HepG2 (cell line): Measurements from ENCODE around the gene RPA1. TPM values are rescaled to one million over a fixed set of nuclear protein-coding genes. Genes with fewer than 3 reads are reported as not detected.

ENCODE experiments used
- ETV5 ChIP-seq: IDR thresholded peaks from 2 replicates; pipeline ENCODE4 v1.6.1; 2018; ENCODE audit warnings: missing biosample characterization, missing genetic modification reagents, inconsistent platforms, borderline replicate concordance
- GABPB1 ChIP-seq: IDR thresholded peaks from 2 replicates; pipeline ENCODE4 v1.6.1; 2016; ENCODE audit warnings: mild to moderate bottlenecking, missing genetic modification reagents, moderate library complexity, missing compliant biosample characterization
- LCORL ChIP-seq, 2 experiments: fragments of 450-650 bp in 1 of 2; sonication (generic) in 1 of 2; formaldehyde crosslinking in 1 of 2; IDR thresholded peaks; 2 replicates each; pipeline versions ENCODE4 v1.5.0 to v1.6.1; 2017 to 2020; ENCODE audit warnings: antibody characterized with exemption in 1 of 2, missing genetic modification reagents in 1 of 2
- NR2F6 ChIP-seq, 2 experiments: IDR thresholded peaks; 2 replicates each; pipeline ENCODE4 v1.6.1; 2016; ENCODE audit warnings: antibody characterized with exemption in 1 of 2, mild to moderate bottlenecking in 1 of 2
- SALL1 ChIP-seq: sonication (generic); formaldehyde crosslinking; IDR thresholded peaks from 2 replicates; pipeline ENCODE4 v1.8.0; 2022; ENCODE audit warnings: mild to moderate bottlenecking, missing genetic modification reagents
- SAP130 ChIP-seq: IDR thresholded peaks from 2 replicates; pipeline ENCODE4 v1.6.1; 2016; ENCODE audit warnings: low read depth
- TBX2 ChIP-seq: sonication (generic); formaldehyde crosslinking; IDR thresholded peaks from 2 replicates; pipeline ENCODE4 v1.5.0; 2020; ENCODE audit warnings: missing genetic modification reagents, mild to moderate bottlenecking, borderline replicate concordance
- TMF1 ChIP-seq: sonication (generic); formaldehyde crosslinking; IDR thresholded peaks from 2 replicates; pipeline ENCODE4 v1.8.1; 2022; ENCODE audit warnings: low read depth, missing genetic modification reagents
- TOPORS ChIP-seq: sonication (generic); formaldehyde crosslinking; IDR thresholded peaks from 2 replicates; pipeline ENCODE4 v1.8.0; 2023; ENCODE audit warnings: mild to moderate bottlenecking, missing genetic modification reagents
- TRIM24 ChIP-seq: sonication (generic); formaldehyde crosslinking; IDR thresholded peaks from 2 replicates; pipeline ENCODE4 v1.8.0; 2022; ENCODE audit warnings: mild to moderate bottlenecking, missing genetic modification reagents
- ZNF350 ChIP-seq: sonication (generic); formaldehyde crosslinking; IDR thresholded peaks from 2 replicates; pipeline ENCODE4 v1.4.0; 2020; ENCODE audit warnings: mild to moderate bottlenecking, low read depth, missing genetic modification reagents, borderline replicate concordance
- ZNF761 ChIP-seq: sonication (generic); formaldehyde crosslinking; conservative IDR thresholded peaks from 2 replicates; pipeline ENCODE4 v1.4.0; 2020; ENCODE audit warnings: mild to moderate bottlenecking, missing genetic modification reagents
- polyA plus RNA-seq, 8 experiments: library from polyadenylated mRNA; depleted of rRNA in 3 of 8; stranded (reverse) in 7 of 8; unstranded in 1 of 8; fragments of >200 nt; fragmentation: Illumina TruSeq in 4 of 8; extraction: Trizol in 4 of 8; gene quantifications; 2 replicates each; pipeline versions ENCODE4 v1.2.1 to v1.2.3, GENCODE V29; 2011 to 2016; ENCODE audit warnings: low read depth in 4 of 8, missing spikeins in 1 of 8, mixed read lengths in 1 of 8; ENCODE audit not compliant: insufficient read depth in 1 of 8
- total RNA-seq, 5 experiments: library from RNA; depleted of rRNA; stranded (reverse); fragments of >200 nt; fragmentation: Illumina TruSeq; extraction: Trizol; gene quantifications; 2 replicates each; pipeline ENCODE4 v1.2.3, GENCODE V29; 2016; ENCODE audit warnings: low read depth in 1 of 5
- TF ChIP-seq, protein P1 (sequence below): sonication (generic); formaldehyde crosslinking; IDR thresholded peaks from 2 replicates; pipeline ENCODE4 v1.4.0; 2020; ENCODE audit warnings: mild to moderate bottlenecking, missing genetic modification reagents
- TF ChIP-seq, protein P2 (sequence below): sonication (generic); IDR thresholded peaks from 2 replicates; pipeline ENCODE4 v1.6.1; 2016; ENCODE audit warnings: low read depth, borderline replicate concordance

RPA1 gene
- total and polyA plus RNA-seq, 2 of the 13 experiments (the other 11 are each of a cell fraction or from before 2014, with no cell fraction given), result 13.9 to 37.6 TPM

DNA sequence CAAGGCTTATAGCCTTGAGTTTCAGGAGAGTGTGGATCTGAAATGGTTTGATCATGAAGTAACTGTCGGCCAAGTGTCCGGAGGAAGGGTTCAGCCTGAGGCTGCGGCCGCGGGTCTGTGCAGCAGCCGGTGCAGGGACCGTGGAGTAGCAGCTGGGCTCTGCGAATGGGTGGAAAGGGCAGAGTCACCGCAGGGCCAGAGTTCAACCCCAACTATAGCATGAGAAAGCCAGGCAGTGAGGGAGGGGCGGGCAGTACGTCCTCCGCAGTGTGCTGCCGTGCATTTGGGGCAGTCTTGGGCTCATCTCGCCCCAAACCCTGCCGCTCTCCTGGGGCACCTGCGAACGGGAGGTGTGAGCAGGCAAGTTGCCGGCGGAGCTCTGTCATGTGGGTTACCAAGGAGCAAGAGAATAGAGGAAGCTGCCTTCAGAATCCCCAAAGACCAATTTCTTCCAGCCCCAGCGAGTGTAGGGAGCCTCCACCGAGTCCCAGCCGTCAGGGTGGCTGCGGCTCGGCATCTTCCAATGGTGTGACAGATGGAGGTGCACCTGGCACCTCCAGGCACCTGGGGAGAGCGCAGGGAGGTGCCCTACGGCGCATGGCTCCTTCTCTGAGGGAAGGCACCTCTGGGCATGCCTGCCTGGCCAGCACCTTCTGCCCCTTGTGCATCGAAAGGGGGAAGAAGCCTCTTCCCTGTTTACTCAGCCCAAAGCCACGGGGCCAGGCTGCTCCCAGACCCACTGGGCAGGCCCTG lies 87.3 kb downstream of the RPA1 start (continued):
- TF ChIP-seq, protein P1, sequence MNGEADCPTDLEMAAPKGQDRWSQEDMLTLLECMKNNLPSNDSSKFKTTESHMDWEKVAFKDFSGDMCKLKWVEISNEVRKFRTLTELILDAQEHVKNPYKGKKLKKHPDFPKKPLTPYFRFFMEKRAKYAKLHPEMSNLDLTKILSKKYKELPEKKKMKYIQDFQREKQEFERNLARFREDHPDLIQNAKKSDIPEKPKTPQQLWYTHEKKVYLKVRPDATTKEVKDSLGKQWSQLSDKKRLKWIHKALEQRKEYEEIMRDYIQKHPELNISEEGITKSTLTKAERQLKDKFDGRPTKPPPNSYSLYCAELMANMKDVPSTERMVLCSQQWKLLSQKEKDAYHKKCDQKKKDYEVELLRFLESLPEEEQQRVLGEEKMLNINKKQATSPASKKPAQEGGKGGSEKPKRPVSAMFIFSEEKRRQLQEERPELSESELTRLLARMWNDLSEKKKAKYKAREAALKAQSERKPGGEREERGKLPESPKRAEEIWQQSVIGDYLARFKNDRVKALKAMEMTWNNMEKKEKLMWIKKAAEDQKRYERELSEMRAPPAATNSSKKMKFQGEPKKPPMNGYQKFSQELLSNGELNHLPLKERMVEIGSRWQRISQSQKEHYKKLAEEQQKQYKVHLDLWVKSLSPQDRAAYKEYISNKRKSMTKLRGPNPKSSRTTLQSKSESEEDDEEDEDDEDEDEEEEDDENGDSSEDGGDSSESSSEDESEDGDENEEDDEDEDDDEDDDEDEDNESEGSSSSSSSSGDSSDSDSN, result peak; percentile 65
- no peak for TF ChIP-seq TRIM24 (CRISPR knock-in tag)
- no peak for TF ChIP-seq LCORL (IDR thresholded peaks at IDR 0.05)
- 0 out of 2 replicates have a peak, but pooled peaks have one; percentile 32 for TF ChIP-seq LCORL (CRISPR knock-in tag; IDR thresholded peaks at IDR 0.05)
- TF ChIP-seq SALL1, result peak; percentile 33; the same call in 1 of the 2 replicates
- TF ChIP-seq ETV5 (CRISPR knock-in tag), result no peak
- no peak for TF ChIP-seq NR2F6 (IDR thresholded peaks at IDR 0.05)
- TF ChIP-seq NR2F6 (CRISPR knock-in tag; IDR thresholded peaks at IDR 0.05), result peak; percentile 44; the same call in 1 of the 2 replicates
- peak; percentile 39; the same call in 1 of the 2 replicates for TF ChIP-seq TBX2 (CRISPR knock-in tag)
- no peak for TF ChIP-seq TOPORS (CRISPR knock-in tag)
- no peak for TF ChIP-seq ZNF761 (CRISPR knock-in tag)
- no peak for TF ChIP-seq TMF1 (CRISPR knock-in tag)
- TF ChIP-seq GABPB1 (CRISPR knock-in tag), result 0 out of 2 replicates have a peak, but pooled peaks have one; percentile 28
- peak; percentile 19; the same call in 1 of the 2 replicates for TF ChIP-seq SAP130
- TF ChIP-seq, protein P2, sequence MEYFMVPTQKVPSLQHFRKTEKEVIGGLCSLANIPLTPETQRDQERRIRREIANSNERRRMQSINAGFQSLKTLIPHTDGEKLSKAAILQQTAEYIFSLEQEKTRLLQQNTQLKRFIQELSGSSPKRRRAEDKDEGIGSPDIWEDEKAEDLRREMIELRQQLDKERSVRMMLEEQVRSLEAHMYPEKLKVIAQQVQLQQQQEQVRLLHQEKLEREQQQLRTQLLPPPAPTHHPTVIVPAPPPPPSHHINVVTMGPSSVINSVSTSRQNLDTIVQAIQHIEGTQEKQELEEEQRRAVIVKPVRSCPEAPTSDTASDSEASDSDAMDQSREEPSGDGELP, result peak; percentile 42; the same call in 1 of the 2 replicates
- no peak for TF ChIP-seq ZNF350 (CRISPR knock-in tag)
